HCT116 (cell line): ENCODE measurements around the gene PRSS21. TPM values are rescaled to one million over a fixed set of nuclear protein-coding genes. Genes with fewer than 3 reads are reported as not detected.

ENCODE experiments used
- ATAC-seq: fragments of 200-7000 bp; cut with Tn5 transposase; 2 replicates; pipeline ENCODE4 v1.9.1; 2020; ENCODE audit warnings: mild to moderate bottlenecking, moderate library complexity
- BruUV-seq: library from RNA; stranded (reverse); fragments of 400-500 nt; replicated peaks from 2 replicates; lab custom pipeline; 2021; lab: Mats Ljungman, UMichigan
- CTCF ChIA-PET: fragments of 300-600 bp; sonication (Branson Sonifier 250); formaldehyde crosslinking; loops from one replicate; lab custom pipeline; 2021; ENCODE audit warnings: antibody characterized with exemption; lab: Charles Lee
- POLR2A ChIA-PET: fragments of 300-600, 350-600 bp; sonication (Branson Sonifier 250); formaldehyde crosslinking; loops from one replicate; lab custom pipeline; 2021; ENCODE audit warnings: antibody characterized with exemption; lab: Charles Lee
- RAD21 ChIA-PET, 2 experiments: fragments of 300-600 bp; sonication (Branson Sonifier 250); formaldehyde crosslinking; loops; one replicate each; lab custom pipeline; 2023; ENCODE audit warnings: low total read pairs in 2 of 2; ENCODE audit not compliant: uncharacterized antibody in 2 of 2, unreplicated experiment in 2 of 2, low non-redundant PET in 1 of 2; lab: Charles Lee
- DNase-seq: peaks from one replicate; pipeline ENCODE4 v3.0.0-alpha.2; 2010; ENCODE audit warnings: low read depth, low spot score
- H2AFZ ChIP-seq: fragments of 200-600 bp; shearing (Covaris generic), sonication (generic); 2 replicates; pipeline ENCODE4 v1.6.1; 2017; ENCODE audit warnings: low read depth, mixed run types, mixed read lengths, antibody characterized with exemption, low read length; ENCODE audit not compliant: poor library complexity, severe bottlenecking
- H3K27ac ChIP-seq: 2 replicates; pipeline ENCODE4 v1.5.1; 2012; ENCODE audit warnings: low read depth, low read length
- H3K27me3 ChIP-seq: fragments of 200-600 bp; sonication (generic); 2 replicates; pipeline ENCODE4 v1.6.1; 2016; ENCODE audit warnings: mixed run types, low read length, mixed read lengths; ENCODE audit not compliant: insufficient read depth
- H3K36me3 ChIP-seq, 2 experiments: fragments of 200-500 bp in 1 of 2; fragments of 200-600 bp in 1 of 2; sonication (Bioruptor generic) in 1 of 2; sonication (generic) in 1 of 2; 2 replicates each; pipeline versions ENCODE4 v1.5.1 to v1.6.1; 2014 to 2016; ENCODE audit warnings: low read length in 2 of 2, inconsistent platforms in 1 of 2, mixed read lengths in 1 of 2, mixed run types in 1 of 2; ENCODE audit not compliant: insufficient read depth in 2 of 2, control insufficient read depth in 1 of 2
- H3K4me1 ChIP-seq, 2 experiments: fragments of 200-600 bp in 1 of 2; sonication (generic) in 1 of 2; 2 replicates each; pipeline versions ENCODE4 v1.5.1 to v1.6.1; 2012 to 2017; ENCODE audit warnings: low read length in 2 of 2, inconsistent platforms in 1 of 2, mild to moderate bottlenecking in 1 of 2, mixed read lengths in 1 of 2, mixed run types in 1 of 2, moderate library complexity in 1 of 2; ENCODE audit not compliant: insufficient read depth in 2 of 2, control insufficient read depth in 1 of 2
- H3K4me2 ChIP-seq: fragments of 200-600 bp; sonication (generic); 2 replicates; pipeline ENCODE4 v1.6.1; 2017; ENCODE audit warnings: mixed run types, low read length, mixed read lengths
- H3K4me3 ChIP-seq, 2 experiments: fragments of 200-600 bp in 1 of 2; sonication (generic) in 1 of 2; replicated peaks in 1 of 2; 2 replicates each; pipeline ENCODE4 v1.5.1; 2011 to 2016; ENCODE audit warnings: low read length in 2 of 2, control low read depth in 1 of 2, low read depth in 1 of 2, mild to moderate bottlenecking in 1 of 2, mixed read lengths in 1 of 2, mixed run types in 1 of 2
- H3K79me2 ChIP-seq: fragments of 200-600 bp; sonication (generic); 2 replicates; pipeline ENCODE4 v1.6.1; 2017; ENCODE audit warnings: mild to moderate bottlenecking, mixed run types, low read length, moderate library complexity, mixed read lengths; ENCODE audit not compliant: insufficient read depth
- H3K9ac ChIP-seq: fragments of 200-600 bp; sonication (generic); 2 replicates; pipeline ENCODE4 v1.6.1; 2016; ENCODE audit warnings: low read length, mixed read lengths
- H3K9me2 ChIP-seq: fragments of 200-600 bp; sonication (generic), shearing (Covaris generic); 2 replicates; pipeline ENCODE4 v1.6.1; 2017; ENCODE audit warnings: mixed run types, mild to moderate bottlenecking, moderate library complexity; ENCODE audit not compliant: insufficient read depth
- H3K9me3 ChIP-seq, 2 experiments: fragments of 200-500 bp in 1 of 2; fragments of 200-600 bp in 1 of 2; sonication (Bioruptor generic) in 1 of 2; sonication (generic) in 1 of 2; 2 replicates each; pipeline ENCODE4 v1.6.1; 2014 to 2017; ENCODE audit warnings: low read length in 2 of 2, mixed read lengths in 2 of 2, inconsistent platforms in 1 of 2, low read depth in 1 of 2, mild to moderate bottlenecking in 1 of 2, mixed run types in 1 of 2, moderate library complexity in 1 of 2; ENCODE audit not compliant: control insufficient read depth in 1 of 2, insufficient read depth in 1 of 2
- H4K20me1 ChIP-seq: fragments of 200-600 bp; sonication (generic), shearing (Covaris generic); 2 replicates; pipeline ENCODE4 v1.6.1; 2017; ENCODE audit warnings: mixed run types, mild to moderate bottlenecking, moderate library complexity; ENCODE audit not compliant: insufficient read depth
- CEBPB ChIP-seq: IDR thresholded peaks from 2 replicates; pipeline ENCODE4 v1.6.1; 2012; ENCODE audit warnings: low read depth
- ELF1 ChIP-seq: IDR thresholded peaks from 2 replicates; pipeline ENCODE4 v1.6.1; 2012; ENCODE audit warnings: low read depth, borderline replicate concordance
- EZH2 ChIP-seq: fragments of 200-600 bp; sonication (generic); IDR thresholded peaks from 2 replicates; pipeline ENCODE4 v1.6.1; 2017; ENCODE audit warnings: antibody characterized with exemption, mixed run types
- EZH2phosphoT487 ChIP-seq: fragments of 200-600 bp; IDR thresholded peaks from 2 replicates; pipeline ENCODE4 v1.6.1; 2018; ENCODE audit warnings: antibody characterized with exemption, borderline replicate concordance
- JUND ChIP-seq: IDR thresholded peaks from 2 replicates; pipeline ENCODE4 v1.6.1; 2012
- MAX ChIP-seq: IDR thresholded peaks from 2 replicates; pipeline ENCODE4 v1.6.1; 2012
- POLR2A ChIP-seq: IDR thresholded peaks from 2 replicates; pipeline ENCODE4 v1.7.0; 2011; ENCODE audit warnings: borderline replicate concordance; ENCODE audit not compliant: insufficient read depth, insufficient read length; ENCODE audit errors: extremely low read depth
- RAD21 ChIP-seq: IDR thresholded peaks from 2 replicates; pipeline ENCODE4 v1.6.1; 2012; ENCODE audit warnings: low read depth, mild to moderate bottlenecking
- SIN3A ChIP-seq: IDR thresholded peaks from 2 replicates; pipeline ENCODE4 v1.6.1; 2012; ENCODE audit warnings: low read depth
- SP1 ChIP-seq: IDR thresholded peaks from 2 replicates; pipeline ENCODE4 v1.6.1; 2012; ENCODE audit warnings: low read depth
- SRF ChIP-seq: IDR thresholded peaks from 2 replicates; pipeline ENCODE4 v1.6.1; 2012; ENCODE audit warnings: low read depth
- TCF7L2 ChIP-seq: IDR thresholded peaks from 2 replicates; pipeline ENCODE4 v1.7.0; 2011; ENCODE audit warnings: borderline replicate concordance, inconsistent platforms; ENCODE audit not compliant: insufficient read depth, insufficient read length; ENCODE audit errors: extremely low read depth
- ZNF274 ChIP-seq: fragments of 200-500 bp; sonication (Bioruptor generic); IDR thresholded peaks from 2 replicates; pipeline ENCODE4 v1.6.1; 2014; ENCODE audit warnings: mild to moderate bottlenecking, low read depth, low read length, inconsistent platforms
- intact Hi-C: fragments of 100-400 bp; cut with micrococcal nuclease; formaldehyde crosslinking; loops from 2 replicates; pipeline ENCODE4 v1.10.0; 2022
- total RNA-seq: library from RNA; stranded (reverse); gene quantifications from one replicate; pipeline ENCODE4 v1.2.1, GENCODE V29; 2021; ENCODE audit not compliant: unreplicated experiment
- TF ChIP-seq, protein P1 (sequence below): IDR thresholded peaks from 2 replicates; pipeline ENCODE4 v1.6.1; 2012; ENCODE audit warnings: low read depth

PRSS21 gene
- total RNA-seq, 1 experiment from 2014 or later, result 0.39 TPM

DNA sequence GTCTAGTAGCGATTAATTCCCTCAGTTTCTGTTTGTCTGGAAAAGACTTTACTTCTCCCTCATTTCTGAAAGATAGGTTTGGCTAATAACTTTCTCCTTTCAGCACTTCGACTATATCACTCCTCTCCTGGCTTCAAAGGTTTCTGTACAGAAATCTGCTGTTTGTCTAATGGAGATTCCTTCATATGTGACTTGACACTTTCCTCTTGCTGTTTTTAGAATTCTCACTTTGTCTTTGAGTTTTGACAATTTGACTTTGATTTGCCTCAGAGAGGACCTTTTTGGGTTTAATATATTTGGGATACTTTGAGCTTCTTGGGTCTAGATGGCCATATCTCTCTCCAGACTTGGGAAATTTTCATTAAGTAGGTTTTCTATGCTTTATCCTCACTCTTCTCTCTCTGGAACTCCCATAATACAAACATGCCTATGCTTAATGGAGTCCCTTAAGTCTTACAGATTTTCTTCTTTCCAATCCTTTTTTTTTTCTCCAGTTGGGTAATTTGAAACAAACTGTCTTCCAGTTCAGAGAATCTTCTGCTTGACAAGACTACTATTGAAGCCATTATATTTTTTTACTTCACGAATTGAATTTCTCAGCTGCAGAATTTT lies 7.8 kb upstream of the PRSS21 start:
- Histone ChIP-seq H3K9ac (no peak overlapping the region), H3K27ac (no peak overlapping the region)

More for the DNA sequence above, 7.8 kb upstream of the PRSS21 start:
- Histone ChIP-seq H2AFZ (no peak overlapping the region), H3K36me3 (no peaks in the 10 kb centered on the region), H3K9me3 (peaks cover 0 to 7% of the 10 kb centered on the region in 2 experiments; a peak in 2 of 4 replicates), H3K4me2 (no peak overlapping the region), H3K4me1 (peaks cover 3 to 7% of the 10 kb centered on the region in 2 experiments; a peak in 1 of 4 replicates), H4K20me1 (no peaks in the 10 kb centered on the region), H3K9me2 (no peaks in the 10 kb centered on the region), H3K79me2 (no peaks in the 10 kb centered on the region), H3K4me3 (no peak overlapping the region), H3K27me3 (no peaks in the 10 kb centered on the region)
- ChIA-PET CTCF (no interaction called here), POLR2A (no interaction called here), RAD21 (no interaction called here)
- DNase-seq (no peak), ATAC-seq (no peak)
- intact Hi-C loops, result no loop called here
- no peak for TF ChIP-seq EZH2
- TF ChIP-seq EZH2phosphoT487, result no peak
- no peak for TF ChIP-seq JUND
- no peak for TF ChIP-seq SIN3A
- TF ChIP-seq SP1, result no peak
- TF ChIP-seq SRF, result no peak
- TF ChIP-seq CEBPB, result no peak
- TF ChIP-seq POLR2A, result no peak
- no peak for TF ChIP-seq MAX
- TF ChIP-seq RAD21, result no peak
- TF ChIP-seq TCF7L2, result no peak
- no peak for TF ChIP-seq ELF1
- TF ChIP-seq ZNF274, result no peak
- TF ChIP-seq, protein P1, sequence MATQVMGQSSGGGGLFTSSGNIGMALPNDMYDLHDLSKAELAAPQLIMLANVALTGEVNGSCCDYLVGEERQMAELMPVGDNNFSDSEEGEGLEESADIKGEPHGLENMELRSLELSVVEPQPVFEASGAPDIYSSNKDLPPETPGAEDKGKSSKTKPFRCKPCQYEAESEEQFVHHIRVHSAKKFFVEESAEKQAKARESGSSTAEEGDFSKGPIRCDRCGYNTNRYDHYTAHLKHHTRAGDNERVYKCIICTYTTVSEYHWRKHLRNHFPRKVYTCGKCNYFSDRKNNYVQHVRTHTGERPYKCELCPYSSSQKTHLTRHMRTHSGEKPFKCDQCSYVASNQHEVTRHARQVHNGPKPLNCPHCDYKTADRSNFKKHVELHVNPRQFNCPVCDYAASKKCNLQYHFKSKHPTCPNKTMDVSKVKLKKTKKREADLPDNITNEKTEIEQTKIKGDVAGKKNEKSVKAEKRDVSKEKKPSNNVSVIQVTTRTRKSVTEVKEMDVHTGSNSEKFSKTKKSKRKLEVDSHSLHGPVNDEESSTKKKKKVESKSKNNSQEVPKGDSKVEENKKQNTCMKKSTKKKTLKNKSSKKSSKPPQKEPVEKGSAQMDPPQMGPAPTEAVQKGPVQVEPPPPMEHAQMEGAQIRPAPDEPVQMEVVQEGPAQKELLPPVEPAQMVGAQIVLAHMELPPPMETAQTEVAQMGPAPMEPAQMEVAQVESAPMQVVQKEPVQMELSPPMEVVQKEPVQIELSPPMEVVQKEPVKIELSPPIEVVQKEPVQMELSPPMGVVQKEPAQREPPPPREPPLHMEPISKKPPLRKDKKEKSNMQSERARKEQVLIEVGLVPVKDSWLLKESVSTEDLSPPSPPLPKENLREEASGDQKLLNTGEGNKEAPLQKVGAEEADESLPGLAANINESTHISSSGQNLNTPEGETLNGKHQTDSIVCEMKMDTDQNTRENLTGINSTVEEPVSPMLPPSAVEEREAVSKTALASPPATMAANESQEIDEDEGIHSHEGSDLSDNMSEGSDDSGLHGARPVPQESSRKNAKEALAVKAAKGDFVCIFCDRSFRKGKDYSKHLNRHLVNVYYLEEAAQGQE, result no peak
- no TSS peak for BruUV-seq
